HG03097 (cell line): ENCODE data around the gene PXDN.

Experiments
- ATAC-seq: cut with Tn5 transposase; IDR thresholded peaks from one replicate; pipeline ENCODE4 v1.9.1; 2021; ENCODE audit not compliant: unreplicated experiment, low FRiP score

PXDN gene

DNA sequence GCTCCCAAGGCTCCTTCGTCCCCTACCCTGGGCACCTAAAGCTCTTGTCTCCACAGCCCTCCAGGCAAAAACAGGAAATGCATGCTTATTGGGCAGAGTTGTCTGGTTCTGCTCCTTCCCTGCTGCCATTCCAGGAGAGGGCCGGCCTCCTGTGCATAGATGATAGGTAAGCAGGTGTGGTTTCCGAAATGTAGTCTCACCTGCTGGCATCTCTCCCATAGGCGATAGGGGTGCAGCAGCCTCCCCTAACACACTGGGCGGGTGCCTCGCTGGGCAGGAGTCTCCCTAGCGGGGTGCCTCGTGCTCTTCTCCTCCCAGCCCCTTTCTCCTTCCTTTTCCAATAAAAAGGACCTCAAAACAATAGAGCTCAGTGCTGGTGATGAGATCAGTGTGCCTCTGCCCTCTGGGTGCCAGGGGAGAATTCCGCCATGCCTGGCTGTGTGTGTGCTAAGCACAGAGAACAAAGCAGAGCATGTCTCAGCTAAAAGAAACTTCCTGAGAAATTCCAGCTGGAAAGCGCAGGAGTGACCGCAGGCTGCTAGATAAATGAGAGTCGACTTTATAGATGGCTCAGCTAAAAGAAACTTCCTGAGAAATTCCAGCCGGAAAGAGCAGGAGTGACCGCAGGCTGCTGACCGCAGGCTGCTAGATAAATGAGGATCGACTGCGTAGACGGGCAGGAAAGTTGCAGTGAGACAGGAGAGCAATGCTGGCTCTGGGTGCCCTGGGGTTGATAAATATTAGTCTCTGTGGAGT, 11.3 kb upstream of the PXDN start:
- no peak for ATAC-seq

DNA sequence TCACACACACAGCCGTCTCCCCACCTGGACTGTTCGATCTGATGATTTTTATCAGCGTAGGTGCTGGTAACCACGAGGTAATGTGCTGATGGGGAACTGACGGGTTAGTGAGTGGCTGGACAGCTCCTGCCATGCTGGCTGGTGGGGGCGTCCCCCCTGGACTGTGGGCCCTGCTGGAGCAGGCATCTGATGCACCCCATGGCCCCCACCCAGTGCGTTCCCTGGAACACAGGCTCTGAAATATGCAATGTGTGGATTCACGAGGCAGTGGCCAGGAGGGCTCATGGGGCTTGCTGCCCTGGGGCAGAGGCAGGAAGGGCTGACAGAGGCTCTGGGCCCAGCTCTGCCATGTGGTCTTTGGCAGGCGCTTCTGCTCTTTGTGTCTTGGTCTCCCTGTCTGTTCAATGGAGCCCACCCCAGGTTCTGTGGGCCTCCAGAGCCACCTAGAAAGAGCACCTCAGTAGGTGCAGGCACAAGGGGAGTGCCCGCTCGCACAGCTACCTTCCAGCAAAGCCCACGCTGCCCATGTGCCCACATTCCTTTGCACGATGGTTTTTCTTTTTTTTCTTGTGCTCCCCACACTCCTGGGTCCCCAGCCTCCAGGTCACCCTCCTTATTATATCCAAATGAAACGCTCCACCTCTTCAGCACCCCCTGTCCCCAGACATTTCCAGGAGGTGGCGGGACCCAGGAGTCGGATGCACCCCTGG, 10.3 kb upstream of the PXDN start:
- no peak for ATAC-seq

DNA sequence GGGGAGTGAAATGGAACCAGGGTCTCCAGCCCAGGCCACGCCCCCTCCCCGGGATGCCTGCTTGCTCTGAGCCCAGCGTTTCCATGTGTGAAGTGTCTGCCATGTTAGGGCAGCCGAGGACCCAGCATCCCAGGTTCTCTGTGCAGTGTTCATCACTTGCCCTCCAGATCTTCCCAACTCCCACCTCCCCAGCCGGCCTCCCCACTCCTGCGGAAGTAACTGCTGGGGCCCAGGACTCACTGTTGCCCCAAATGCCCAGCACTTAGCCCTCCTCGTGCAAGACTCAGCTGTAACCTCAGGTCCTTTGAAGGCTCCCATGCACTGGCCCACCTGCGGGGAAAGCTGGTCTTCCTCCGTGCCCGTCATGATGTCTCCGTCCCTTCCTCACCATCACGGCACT, 9.7 kb upstream of the PXDN start:
- ATAC-seq: no peak

DNA sequence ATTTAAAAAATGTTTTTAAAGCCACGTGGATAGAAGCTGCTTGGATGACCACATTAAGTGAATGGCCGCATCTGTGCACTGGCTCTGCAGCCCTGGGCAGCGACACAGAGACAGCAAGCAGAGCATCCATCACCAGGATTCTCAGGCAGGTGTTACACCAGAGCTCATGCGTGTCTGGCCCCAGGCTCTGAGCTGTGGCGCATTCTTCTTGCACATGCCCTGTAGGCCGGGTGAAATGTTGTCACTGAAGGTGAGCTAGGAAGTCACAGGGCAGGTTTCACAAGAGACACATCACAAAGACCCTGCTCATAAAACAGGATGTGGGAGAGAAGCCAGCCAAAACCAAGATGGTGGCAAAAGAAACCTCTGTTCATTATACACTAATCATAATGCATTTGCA, 8.4 kb upstream of the PXDN start:
- no peak for ATAC-seq

DNA sequence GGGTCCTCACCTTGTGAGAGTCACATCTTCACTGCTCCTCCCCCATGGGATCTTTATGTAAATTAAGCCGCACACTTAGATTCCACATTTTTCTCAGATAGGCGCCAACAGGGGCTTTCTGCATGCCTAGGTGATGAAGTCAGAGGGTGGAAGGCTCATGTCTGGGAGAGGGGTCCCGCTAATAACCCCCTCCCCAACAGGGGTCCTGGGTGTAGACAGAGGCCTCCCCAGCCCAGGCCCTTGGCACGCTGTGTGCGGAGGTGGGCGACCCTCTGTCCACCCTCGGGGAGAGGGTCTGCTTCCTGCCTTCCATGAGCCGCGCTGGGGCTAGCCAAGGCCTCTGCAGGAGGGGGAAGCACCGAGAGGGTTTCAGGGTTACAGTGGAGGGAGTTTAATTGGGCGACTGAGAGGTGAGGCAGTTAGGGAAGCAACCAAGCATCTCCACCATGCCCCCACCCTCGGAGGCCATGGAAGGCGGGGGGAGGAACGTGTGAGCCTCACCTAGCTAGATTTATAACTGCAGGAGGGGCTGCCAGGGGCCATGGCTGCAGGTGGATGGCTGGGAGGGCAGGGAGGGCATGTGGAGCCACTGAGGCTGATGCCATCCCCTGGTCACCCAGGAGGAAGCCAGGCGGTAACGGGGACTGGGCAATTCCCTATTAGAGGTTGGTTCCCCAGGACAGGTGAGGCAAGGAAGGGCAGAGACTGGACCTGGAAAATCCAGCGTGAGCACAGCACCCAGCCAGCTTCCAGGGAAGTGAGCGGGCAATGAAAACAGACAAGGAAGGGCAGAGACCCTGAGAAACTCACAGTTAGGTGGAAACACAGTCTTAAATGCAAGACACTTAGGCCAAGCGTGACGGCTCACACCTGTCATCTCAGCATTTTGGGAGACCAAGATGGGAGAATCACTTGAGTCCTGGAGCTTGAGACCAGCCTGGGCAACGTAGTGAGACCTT, 7.7 kb upstream of the PXDN start:
- ATAC-seq: no peak

DNA sequence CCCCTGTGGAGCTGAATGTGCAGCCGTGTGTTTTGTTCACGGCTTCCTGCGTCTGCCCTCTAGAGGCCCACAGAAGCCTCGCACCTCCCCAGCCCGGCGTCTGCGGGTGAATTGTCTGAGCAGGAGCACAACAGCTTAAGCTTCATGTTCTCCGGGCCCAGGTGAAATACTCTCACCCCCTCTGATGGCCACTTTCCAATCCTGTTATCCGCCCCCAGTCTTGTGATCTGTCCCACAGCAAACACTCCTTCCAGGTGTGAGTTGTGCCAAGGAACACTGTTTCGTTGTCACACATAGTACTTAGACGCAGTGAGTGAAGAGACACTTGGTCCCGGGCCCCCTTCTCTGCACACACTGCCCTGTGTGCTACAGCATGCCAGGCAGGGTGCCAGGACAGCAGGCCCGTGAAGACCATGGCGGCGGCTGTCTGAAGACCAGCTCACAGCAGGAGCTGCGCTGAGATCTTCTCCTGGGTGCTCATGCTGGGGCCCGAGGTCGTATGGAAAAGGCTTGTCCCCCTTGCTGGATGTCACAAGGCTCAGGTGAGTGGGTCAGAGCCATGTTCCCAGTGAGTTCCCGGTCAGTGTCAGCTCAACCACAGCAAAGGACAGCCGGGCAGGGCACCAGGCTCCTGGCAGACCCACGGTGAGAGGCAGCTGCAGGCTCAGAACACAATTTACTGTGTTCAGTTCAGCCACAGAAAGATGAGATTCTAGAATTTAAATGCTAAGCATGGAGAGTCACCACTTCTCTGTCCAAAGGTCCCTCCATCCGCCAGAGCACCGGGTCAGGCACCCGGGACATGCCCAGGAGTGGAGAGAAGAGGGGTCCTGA, 6.8 kb upstream of the PXDN start:
- no peak for ATAC-seq

DNA sequence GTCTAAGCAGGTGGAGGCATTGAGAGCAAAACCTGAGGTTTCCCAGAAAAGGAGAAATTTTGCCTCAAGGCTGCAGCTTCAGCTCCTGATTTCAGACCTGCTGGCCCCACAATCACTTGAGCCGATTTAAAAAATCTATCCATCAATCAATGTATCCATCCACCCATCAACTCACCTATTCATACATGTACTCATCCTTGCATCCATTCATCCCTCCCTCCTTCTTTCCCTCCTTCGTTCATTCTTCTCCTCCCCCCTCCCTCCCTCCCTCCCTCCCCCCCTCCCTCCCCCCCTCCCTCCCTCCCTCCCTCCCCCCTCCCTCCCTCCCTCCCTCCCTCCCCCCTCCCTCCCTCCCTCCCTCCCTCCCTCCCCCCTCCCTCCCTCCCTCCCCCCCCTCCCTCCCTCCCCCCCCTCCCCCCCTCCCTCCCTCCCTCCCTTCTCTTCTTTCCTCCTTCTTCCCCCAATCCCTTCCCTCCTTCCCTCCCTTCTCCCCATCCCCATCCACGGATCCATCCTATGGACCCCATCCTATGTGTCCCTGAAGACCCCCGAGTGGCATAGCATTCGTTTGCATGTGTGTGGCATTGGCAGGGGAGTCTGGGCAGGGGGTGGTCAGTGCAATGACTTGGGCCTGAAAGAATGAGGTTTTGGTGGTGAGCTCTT, 6.1 kb upstream of the PXDN start:
- ATAC-seq: no peak

DNA sequence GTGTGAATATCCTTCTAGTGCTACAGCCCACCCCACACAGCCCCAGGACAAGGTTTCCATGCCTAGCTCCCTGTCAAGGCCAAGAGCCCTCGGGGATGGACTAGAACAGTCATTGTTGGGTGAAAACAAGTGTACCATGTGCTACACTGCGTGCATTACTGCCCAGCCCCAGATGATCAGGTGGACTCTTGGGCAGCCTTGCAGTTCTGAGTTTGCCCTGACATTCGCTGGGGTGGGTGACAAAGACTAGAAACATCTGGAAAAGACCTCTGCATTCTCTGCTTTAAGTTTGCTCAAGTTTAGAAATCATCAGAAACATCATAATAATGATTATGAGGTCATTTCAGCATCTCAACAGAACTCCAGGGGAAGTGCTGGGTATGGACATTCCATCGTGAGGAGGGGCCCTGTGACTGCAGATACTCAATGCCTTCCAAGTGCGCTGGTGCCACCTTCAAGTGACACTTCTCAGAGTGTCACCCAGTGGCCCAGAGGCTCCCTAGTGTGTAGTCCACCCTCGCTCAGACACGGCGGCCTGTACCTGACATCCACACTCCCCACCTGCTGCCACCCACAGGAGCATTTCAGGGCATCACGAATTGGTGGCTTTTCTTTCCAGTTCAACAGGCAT, 5.3 kb upstream of the PXDN start:
- no peak for ATAC-seq

DNA sequence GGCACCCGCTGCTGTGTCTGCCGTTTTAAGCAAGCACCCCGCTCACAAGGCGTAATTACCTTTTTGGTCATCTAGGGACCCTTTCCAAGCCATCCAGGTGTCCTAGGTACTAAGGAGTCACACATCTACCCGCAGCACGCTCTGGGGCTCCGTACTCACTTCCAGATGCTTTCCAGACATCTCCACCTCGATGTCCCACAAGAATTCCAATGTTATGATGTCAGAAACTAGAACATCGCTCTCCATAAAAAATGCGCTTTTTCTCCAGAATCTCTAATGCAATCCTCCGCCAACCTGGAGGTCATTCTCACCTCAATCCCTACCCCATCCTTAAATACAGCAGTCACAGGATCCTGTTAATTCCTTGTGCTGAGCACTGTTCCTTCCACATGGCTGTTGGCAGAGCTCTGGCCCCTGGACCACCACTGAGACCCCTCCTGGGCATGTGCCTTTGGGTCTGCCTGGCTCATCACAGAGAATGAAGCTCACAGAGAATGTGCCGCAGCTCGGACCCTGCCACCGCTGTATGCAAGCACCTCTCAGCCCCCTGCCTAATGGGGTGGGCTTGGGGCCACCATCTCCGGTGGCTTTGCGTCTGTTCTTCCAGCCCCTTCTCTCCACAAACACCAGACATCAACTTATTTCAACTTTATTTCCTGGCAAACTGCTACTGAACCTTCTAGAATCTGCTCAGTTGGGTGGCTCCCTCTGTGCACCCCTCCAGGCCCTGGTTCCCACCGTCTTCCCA, 4.6 kb upstream of the PXDN start:
- ATAC-seq: no peak

DNA sequence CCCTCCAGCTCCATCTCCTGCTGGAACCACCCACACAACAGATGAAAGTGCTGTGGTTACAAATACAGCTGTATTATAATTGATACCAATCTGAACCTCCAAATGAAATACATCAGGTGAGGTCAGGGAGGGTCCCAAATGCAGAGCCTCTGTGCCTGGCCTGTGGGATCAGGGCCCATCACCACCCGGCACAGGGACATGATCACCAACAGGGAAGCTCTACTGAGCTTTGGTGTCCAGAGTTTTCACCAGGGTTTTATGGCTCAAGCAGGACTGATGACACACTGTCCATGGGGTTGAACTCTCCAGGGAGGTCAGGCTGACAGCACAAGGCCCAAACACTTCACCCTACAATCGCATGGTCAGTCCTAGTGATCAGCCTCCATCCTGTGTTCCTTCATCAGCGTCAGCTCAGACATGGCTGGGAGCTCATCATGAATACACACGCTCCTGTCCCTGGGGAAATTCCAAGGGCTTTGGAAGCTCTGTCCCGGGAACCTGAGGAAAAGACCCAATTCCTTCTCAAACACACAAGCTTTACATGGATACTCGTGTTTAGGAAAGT, 3.9 kb upstream of the PXDN start:
- ATAC-seq: no peak

DNA sequence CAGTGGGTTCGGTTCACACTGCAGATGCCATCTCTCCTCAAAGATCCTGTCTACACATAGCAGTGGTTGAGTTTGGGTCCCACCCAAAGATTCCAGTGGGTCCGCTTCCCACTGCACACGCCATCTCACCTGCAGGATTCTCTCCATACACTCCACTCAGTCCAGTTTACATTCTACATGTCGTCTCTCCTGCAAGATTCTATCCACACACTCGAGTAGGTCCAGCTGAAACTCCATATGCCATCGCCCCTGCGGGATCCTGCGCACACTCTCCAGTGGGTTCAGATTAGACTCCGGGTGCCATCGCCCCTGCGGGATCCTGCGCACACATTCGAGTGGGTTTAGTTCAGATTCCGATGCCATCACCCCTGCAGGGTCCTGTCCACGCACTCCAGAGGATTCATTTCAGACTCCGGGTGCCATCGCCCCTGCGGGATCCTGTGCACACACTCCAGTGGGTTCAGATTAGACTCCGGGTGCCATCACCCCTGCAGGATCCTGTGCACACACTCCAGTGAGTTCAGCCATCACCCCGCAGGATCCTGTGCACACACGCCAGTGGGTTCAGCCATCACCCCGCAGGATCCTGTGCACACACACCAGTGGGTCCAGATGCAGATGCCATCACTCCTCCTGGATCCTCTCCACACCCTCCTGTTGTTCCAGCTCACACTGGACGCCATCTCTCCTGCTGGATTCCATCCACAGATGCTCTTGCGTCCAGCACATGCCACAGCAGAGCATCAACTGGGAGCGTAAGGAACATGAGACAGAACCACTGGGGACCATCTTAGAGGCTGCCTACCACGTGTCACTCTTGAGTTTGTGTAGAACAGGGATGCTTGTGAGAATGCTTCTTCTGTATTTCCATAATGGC, 3.0 kb upstream of the PXDN start:
- no peak for ATAC-seq

DNA sequence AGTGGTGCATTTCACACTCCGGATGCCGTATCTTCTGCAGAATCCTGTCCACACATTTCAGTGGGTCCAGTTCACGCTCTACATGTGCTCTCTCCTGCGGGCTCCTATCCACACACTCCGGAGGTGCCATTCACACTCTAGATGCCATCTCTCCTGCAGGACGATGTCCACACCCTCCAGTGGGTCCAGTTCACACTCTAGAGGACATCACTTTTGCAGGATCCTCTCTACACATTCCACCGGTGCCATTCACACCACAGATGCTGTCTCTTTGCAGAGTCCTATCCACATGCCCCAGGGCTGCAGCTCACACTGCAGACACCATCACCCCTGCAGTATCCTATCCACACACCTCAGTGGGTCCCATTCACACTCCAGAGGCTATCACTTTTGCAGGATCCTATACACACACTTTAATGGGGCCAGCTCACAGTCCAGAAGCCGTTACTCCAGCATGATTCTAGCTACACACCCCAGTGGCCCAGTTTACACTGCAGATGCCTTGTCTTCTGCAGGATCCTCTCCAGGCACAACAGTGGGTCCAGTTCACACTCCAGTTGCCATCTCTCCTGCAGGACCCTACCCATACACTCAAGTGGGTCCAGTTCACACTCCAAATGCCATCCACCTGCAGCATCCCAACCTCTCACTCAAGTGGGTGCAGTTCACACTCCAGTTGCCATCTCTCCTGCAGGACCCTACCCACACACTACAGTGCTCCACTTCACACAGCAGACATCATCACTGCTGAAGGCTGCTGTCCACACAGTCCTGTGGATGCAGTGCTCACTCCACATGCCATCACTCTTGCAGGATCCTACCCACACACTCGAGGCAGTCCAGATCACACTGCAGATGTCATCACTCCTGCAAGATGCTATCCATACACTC, 2.1 kb upstream of the PXDN start:
- no peak for ATAC-seq

DNA sequence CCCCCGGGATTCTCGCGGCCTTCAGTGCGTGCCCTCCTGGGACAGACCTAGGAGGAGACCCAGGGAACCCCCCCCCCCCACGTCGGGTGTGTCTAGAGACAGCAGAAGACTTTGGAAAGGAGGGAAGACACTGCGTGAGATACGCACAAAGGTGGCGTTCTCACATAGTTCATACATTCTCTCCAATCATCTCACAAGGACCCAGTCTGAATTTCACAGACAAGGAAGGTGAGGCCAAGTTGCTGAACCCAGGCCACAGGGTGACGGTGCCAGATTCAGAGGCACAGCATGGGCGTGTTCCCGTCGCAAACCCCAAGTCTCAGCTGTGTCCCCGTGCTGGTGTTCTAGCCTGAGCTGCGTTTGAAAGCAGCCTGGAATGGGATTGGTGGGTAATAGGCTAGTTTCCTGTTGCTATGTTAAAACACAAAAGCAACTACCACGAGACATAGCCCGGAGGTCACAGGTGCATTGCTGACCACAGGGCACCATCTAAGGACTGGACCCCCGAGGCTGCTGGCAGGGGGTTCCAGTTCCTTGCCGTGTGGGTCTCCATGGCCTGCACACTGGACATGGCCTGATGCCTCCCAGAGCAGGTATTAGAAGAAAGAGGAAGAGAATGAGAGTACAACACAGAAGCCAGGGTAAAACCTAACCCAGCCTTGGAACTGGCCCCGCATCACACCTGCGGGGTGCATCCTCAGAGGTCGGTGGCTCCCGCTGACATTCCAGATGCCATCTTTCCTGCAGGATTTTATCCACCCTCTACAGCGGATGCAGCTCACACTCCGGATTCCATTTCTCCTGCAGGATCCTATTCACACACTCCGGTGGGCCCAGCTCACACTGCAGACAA, 1.1 kb upstream of the PXDN start:
- ATAC-seq: no peak

DNA sequence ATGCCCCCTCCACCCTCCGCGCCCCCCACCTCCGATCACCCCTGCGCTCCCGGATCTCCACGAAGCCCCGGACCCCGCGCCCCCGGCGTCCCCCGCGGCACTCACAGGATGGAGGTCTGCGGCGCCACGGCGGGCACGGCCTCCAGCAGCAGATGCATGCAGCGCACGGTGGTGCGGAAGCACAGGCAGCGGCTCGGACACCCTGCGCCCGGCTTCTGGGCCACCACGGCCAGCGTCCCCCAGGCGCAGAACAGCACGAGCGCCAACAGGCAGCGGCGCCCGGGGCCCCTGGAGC, 217 bp downstream of the PXDN start:
- ATAC-seq: no peak

DNA sequence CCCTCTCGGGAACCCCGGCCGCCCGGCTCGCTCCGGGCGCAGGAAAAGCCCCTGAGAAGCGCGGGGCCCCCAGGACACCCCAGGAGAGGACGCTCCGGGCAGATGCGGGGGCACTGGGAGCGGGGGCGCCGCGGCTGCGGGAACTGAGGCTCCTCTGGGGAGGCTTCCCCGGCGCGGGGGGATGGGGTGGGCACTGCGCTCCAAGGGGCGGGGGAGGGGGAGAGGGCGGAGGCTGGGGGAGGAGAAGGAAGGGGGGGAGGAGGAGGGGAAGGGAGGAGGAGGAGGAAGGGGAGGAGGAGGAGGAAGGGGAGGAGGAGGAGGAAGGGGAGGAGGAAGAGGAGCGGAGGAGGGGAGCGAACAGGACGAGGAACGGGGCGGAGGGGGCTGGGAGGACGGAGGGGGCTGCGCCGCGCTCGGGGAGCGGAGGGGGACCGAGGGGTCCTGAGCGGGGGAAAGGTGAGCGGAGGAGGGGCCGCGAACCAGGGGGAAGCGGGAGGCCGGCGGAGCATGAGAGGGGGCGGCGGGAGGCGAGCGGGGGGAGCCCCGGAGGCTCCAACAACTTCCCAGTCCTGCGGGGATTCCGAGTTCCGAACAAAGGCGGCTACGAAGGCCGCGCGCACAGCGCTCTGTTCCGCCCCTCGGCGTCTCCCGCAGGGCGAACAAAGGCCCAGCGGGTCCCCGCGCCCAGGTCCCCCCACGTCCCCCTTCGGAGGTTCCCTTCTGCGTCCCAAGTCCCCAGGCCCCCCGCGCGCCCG, 742 bp downstream of the PXDN start:
- no peak for ATAC-seq
